Natural killer cell (primary cell): ENCODE data around the gene PIGK. TPM values are rescaled to one million over a fixed set of nuclear protein-coding genes. Genes with fewer than 3 reads are reported as not detected.

Experiments used
- ATAC-seq, 3 donors: fragments of 150-1000 bp in 2 of 3; fragments of 200-7000 bp in 1 of 3; cut with Tn5 transposase; 1 replicate in 1 of 3; 2 replicates in 2 of 3; pipeline ENCODE4 v1.10.0; 2021; ENCODE audit warnings: mild to moderate bottlenecking in 2 of 3, moderate library complexity in 2 of 3
- DNase-seq, 2 donors: peaks; one replicate each; pipeline versions ENCODE4 v3.0.0 to v3.0.0-alpha.2; 2013 to 2021; ENCODE audit warnings: mixed read lengths in 1 of 2
- H3K27ac ChIP-seq: one replicate; pipeline ENCODE4 v1.5.1; 2013; ENCODE audit warnings: mild to moderate bottlenecking, low read length
- H3K27me3 ChIP-seq: one replicate; pipeline ENCODE4 v1.6.1; 2013; ENCODE audit warnings: low read length; ENCODE audit not compliant: control insufficient read depth, insufficient read depth
- H3K36me3 ChIP-seq: one replicate; pipeline ENCODE4 v1.6.1; 2013; ENCODE audit warnings: low read length; ENCODE audit not compliant: control insufficient read depth, insufficient read depth
- H3K4me1 ChIP-seq: one replicate; pipeline ENCODE4 v1.6.1; 2013; ENCODE audit warnings: low read length; ENCODE audit not compliant: control insufficient read depth, insufficient read depth
- H3K4me3 ChIP-seq: one replicate; pipeline ENCODE4 v1.5.1; 2013; ENCODE audit warnings: low read length
- H3K9me3 ChIP-seq: one replicate; pipeline ENCODE4 v1.6.1; 2013; ENCODE audit warnings: low read length; ENCODE audit not compliant: control insufficient read depth, insufficient read depth
- H3K27ac Mint-ChIP-seq, 2 donors: one replicate each; pipeline ENCODE4 v1.8.0; 2022; ENCODE audit warnings: mild to moderate bottlenecking in 2 of 2, mixed read lengths in 2 of 2, moderate library complexity in 1 of 2
- H3K27me3 Mint-ChIP-seq, 2 donors: one replicate each; pipeline ENCODE4 v1.8.0; 2022; ENCODE audit warnings: low read depth in 2 of 2, mixed read lengths in 2 of 2
- H3K36me3 Mint-ChIP-seq: one replicate; pipeline ENCODE4 v1.8.0; 2022; ENCODE audit warnings: mixed read lengths
- H3K4me1 Mint-ChIP-seq, 2 donors: one replicate each; pipeline ENCODE4 v1.8.0; 2022; ENCODE audit warnings: mixed read lengths in 2 of 2
- H3K4me3 Mint-ChIP-seq: one replicate; pipeline ENCODE4 v1.8.0; 2022; ENCODE audit warnings: mild to moderate bottlenecking, moderate library complexity, mixed read lengths
- H3K9me3 Mint-ChIP-seq, 2 donors: one replicate each; pipeline ENCODE4 v1.8.0; 2022; ENCODE audit warnings: mixed read lengths in 2 of 2
- CTCF ChIP-seq: fragments of 200-600 bp; IDR thresholded peaks from one replicate; pipeline ENCODE4 v1.8.0; 2022; ENCODE audit warnings: antibody characterized with exemption
- WGBS: methylation state at CpG from one replicate; pipeline ENCODE4 v1.1.7; 2013; ENCODE audit warnings: missing lambda C conversion rate; ENCODE audit not compliant: insufficient coverage; 5-methylcytosine and 5-hydroxymethylcytosine counted together
- intact Hi-C: fragments of 100-400 bp; cut with micrococcal nuclease; formaldehyde crosslinking; loops from one replicate; pipeline ENCODE4 v1.14.2; 2022
- total RNA-seq, 4 donors: library from RNA; stranded (reverse); fragments of 120-200 nt in 1 of 4; gene quantifications; one replicate each; pipeline versions ENCODE4 v1.2.3 to v1.2.4, GENCODE V29; 2013 to 2022

Gene PIGK
- total RNA-seq, 3 donors from 2014 or later (not counting 1 experiment from before 2014, with no cell fraction given), result 25.4 to 29.9 (median 27.8) TPM

GRCh38 chr1:77065693-77066342, 153.4 kb downstream of the PIGK start:
- H3K9me3 ChIP-seq, result no peaks in the 10 kb centered on the region
- no peak overlapping the region for H3K27ac ChIP-seq
- DNase-seq (no peak), ATAC-seq (no peak)
- no peaks in the 10 kb centered on the region for H3K36me3 ChIP-seq
- Mint-ChIP-seq H3K4me1 (no peaks in the 10 kb centered on the region), H3K36me3 (no peaks in the 10 kb centered on the region), H3K9me3 (no peaks in the 10 kb centered on the region), H3K27ac (no peak overlapping the region), H3K27me3 (peaks cover 6 to 8% of the 10 kb centered on the region in 2 donors), H3K4me3 (no peak overlapping the region)
- intact Hi-C loops, result no loop called here
- no peak for TF ChIP-seq CTCF
- no peak overlapping the region for H3K4me3 ChIP-seq
- H3K4me1 ChIP-seq, result no peaks in the 10 kb centered on the region
- no peaks in the 10 kb centered on the region for H3K27me3 ChIP-seq
- WGBS, result 77% methylated on average over 6 of the region's 7 CpGs

GRCh38 chr1:77064246-77064645, 155.0 kb downstream of the PIGK start:
- no peak for ATAC-seq
- TF ChIP-seq CTCF, result no peak
- Histone ChIP-seq H3K27ac (no peak overlapping the region), H3K36me3 (no peaks in the 10 kb centered on the region), H3K27me3 (no peaks in the 10 kb centered on the region), H3K4me1 (no peaks in the 10 kb centered on the region), H3K4me3 (no peak overlapping the region), H3K9me3 (no peaks in the 10 kb centered on the region)
- H3K9me3 Mint-ChIP-seq, result no peaks in the 10 kb centered on the region
- intact Hi-C loops, result no loop called here
- no peaks in the 10 kb centered on the region for H3K4me1 Mint-ChIP-seq
- WGBS, result 75% methylated on average over 2 of the region's 2 CpGs
- peaks cover 9 to 17% of the 10 kb centered on the region in 2 donors for H3K27me3 Mint-ChIP-seq
- no peak overlapping the region for H3K27ac Mint-ChIP-seq
- no peak for DNase-seq
- no peak overlapping the region for H3K4me3 Mint-ChIP-seq
- H3K36me3 Mint-ChIP-seq, result no peaks in the 10 kb centered on the region

- Mint-ChIP-seq H3K9me3 (no peaks in the 10 kb centered on the region), H3K27ac (no peak overlapping the region), H3K4me3 (no peak overlapping the region), H3K4me1 (no peaks in the 10 kb centered on the region), H3K27me3 (peaks cover 9 to 17% of the 10 kb centered on the region in 2 donors), H3K36me3 (no peaks in the 10 kb centered on the region)
- ATAC-seq (no peak), DNase-seq (no peak)
- intact Hi-C loops, result no loop called here
- Histone ChIP-seq H3K4me3 (no peak overlapping the region), H3K27me3 (no peaks in the 10 kb centered on the region), H3K36me3 (no peaks in the 10 kb centered on the region), H3K4me1 (no peaks in the 10 kb centered on the region), H3K9me3 (no peaks in the 10 kb centered on the region), H3K27ac (no peak overlapping the region)
- no peak for TF ChIP-seq CTCF
- 71% methylated on average over 4 of the region's 4 CpGs for WGBS
Observed at GRCh38 chr1:77063118-77063517, 156.1 kb downstream of the PIGK start.

GRCh38 chr1:77061162-77061561, 158.1 kb downstream of the PIGK start:
- no peak for DNase-seq
- Histone ChIP-seq H3K9me3 (no peaks in the 10 kb centered on the region), H3K27me3 (no peaks in the 10 kb centered on the region), H3K36me3 (no peaks in the 10 kb centered on the region), H3K4me1 (no peaks in the 10 kb centered on the region), H3K27ac (no peak overlapping the region), H3K4me3 (no peak overlapping the region)
- Mint-ChIP-seq H3K9me3 (no peaks in the 10 kb centered on the region), H3K4me3 (no peak overlapping the region), H3K27ac (no peak overlapping the region), H3K36me3 (no peaks in the 10 kb centered on the region), H3K4me1 (no peaks in the 10 kb centered on the region), H3K27me3 (peaks cover 11 to 27% of the 10 kb centered on the region in 2 donors)
- 91% methylated on average over 3 of the region's 3 CpGs for WGBS
- ATAC-seq, result no peak
- intact Hi-C loops, result no loop called here
- TF ChIP-seq CTCF, result no peak
